K562 (cell line): ENCODE results near the gene ASS1. TPM values are rescaled to one million over a fixed set of nuclear protein-coding genes. Genes with fewer than 3 reads are reported as not detected.

Source experiments
- ATAC-seq: fragments of 200-7000 bp; cut with Tn5 transposase; 3 replicates; pipeline ENCODE4 v1.9.1; 2020; ENCODE audit warnings: moderate library complexity
- BruUV-seq: library from RNA; stranded (reverse); fragments of 400-500 nt; replicated peaks from 2 replicates; lab custom pipeline; 2021; lab: Mats Ljungman, UMichigan
- CTCF ChIA-PET: fragments of 300-600 bp; formaldehyde crosslinking; extraction: SDS; loops from one replicate; lab custom pipeline; 2021; ENCODE audit warnings: low intra/inter-chr PET ratio; lab: Yijun Ruan, JAX
- POLR2A ChIA-PET: fragments of 300-600, 350-650 bp; sonication (Branson Sonifier 250); formaldehyde crosslinking; extraction: SDS; loops from one replicate; lab custom pipeline; 2021; ENCODE audit warnings: antibody characterized with exemption, inconsistent platforms; lab: Yijun Ruan, JAX
- DNase-seq, 4 experiments: peaks; one replicate each; pipeline versions ENCODE4 v3.0.0 to v3.0.0-alpha.2; 2011 to 2018; ENCODE audit warnings: low spot score in 3 of 4, mixed read lengths in 3 of 4; ENCODE audit errors: extremely low read depth in 1 of 4
- FAIRE-seq: peaks from 2 replicates; lab custom pipeline; 2011; peaks lifted over from hg19 to GRCh38; lab: Jason Lieb, UNC
- H2AFZ ChIP-seq: 2 replicates; pipeline ENCODE4 v1.6.0; 2011; ENCODE audit warnings: low read depth, low read length, control low read depth, inconsistent platforms
- H3K27ac ChIP-seq: fragments of 200-600 bp; 3 replicates; pipeline ENCODE4 v1.8.0; 2011; ENCODE audit warnings: low read depth, mild to moderate bottlenecking, control low read depth, inconsistent platforms, low read length, moderate library complexity, mixed read lengths; ENCODE audit errors: extremely low read depth
- H3K27me3 ChIP-seq, 2 experiments: fragments of 300-600 bp in 1 of 2; 2 replicates in 1 of 2; 3 replicates in 1 of 2; pipeline versions ENCODE4 v1.6.0 to v1.8.0; 2011; ENCODE audit warnings: inconsistent platforms in 2 of 2, low read length in 2 of 2, mild to moderate bottlenecking in 1 of 2, mixed read lengths in 1 of 2, moderate library complexity in 1 of 2; ENCODE audit not compliant: control insufficient read depth in 2 of 2, insufficient read depth in 2 of 2
- H3K36me3 ChIP-seq: fragments of 300-600 bp; 3 replicates; pipeline ENCODE4 v1.8.0; 2011; ENCODE audit warnings: mild to moderate bottlenecking, low read length, inconsistent platforms; ENCODE audit not compliant: control insufficient read depth, insufficient read depth
- H3K4me1 ChIP-seq, 2 experiments: fragments of 200-600 bp in 1 of 2; replicated peaks in 1 of 2; 2 replicates in 1 of 2; 3 replicates in 1 of 2; pipeline versions ENCODE4 v1.5.1 to v1.8.0; 2011; ENCODE audit warnings: inconsistent platforms in 2 of 2, low read length in 2 of 2, mild to moderate bottlenecking in 1 of 2, mixed read lengths in 1 of 2, moderate library complexity in 1 of 2; ENCODE audit not compliant: control insufficient read depth in 2 of 2, insufficient read depth in 2 of 2
- H3K4me2 ChIP-seq: 2 replicates; pipeline ENCODE4 v1.6.1; 2011; ENCODE audit warnings: low read length, control low read depth, inconsistent platforms, mixed read lengths; ENCODE audit not compliant: insufficient read depth
- H3K4me3 ChIP-seq: fragments of 200-600 bp; sonication (generic), shearing (Covaris generic); 2 replicates; pipeline ENCODE4 v1.5.1; 2016; ENCODE audit warnings: control low read depth, inconsistent platforms
- H3K79me2 ChIP-seq: fragments of 200-600 bp; 3 replicates; pipeline ENCODE4 v1.8.0; 2011; ENCODE audit warnings: low read length, inconsistent platforms; ENCODE audit not compliant: control insufficient read depth, insufficient read depth
- H3K9ac ChIP-seq, 2 experiments: 2 replicates each; pipeline versions ENCODE4 v1.6.0 to v1.6.1; 2011; ENCODE audit warnings: low read depth in 2 of 2, low read length in 2 of 2, control low read depth in 1 of 2, inconsistent platforms in 1 of 2, mild to moderate bottlenecking in 1 of 2, mixed read lengths in 1 of 2; ENCODE audit not compliant: insufficient read depth in 1 of 2
- H3K9me1 ChIP-seq: one replicate; pipeline ENCODE4 v1.6.0; 2011; ENCODE audit warnings: inconsistent platforms, mild to moderate bottlenecking, low read length, moderate library complexity; ENCODE audit not compliant: control insufficient read depth, insufficient read depth
- H3K9me3 ChIP-seq: replicated peaks from 2 replicates; pipeline ENCODE4 v1.5.1; 2011; ENCODE audit warnings: low read depth, low read length, inconsistent platforms; ENCODE audit not compliant: control insufficient read depth, insufficient read depth
- H4K20me1 ChIP-seq: replicated peaks from 2 replicates; pipeline ENCODE4 v1.6.1; 2011; ENCODE audit warnings: low read length, inconsistent platforms, mixed read lengths; ENCODE audit not compliant: control insufficient read depth, insufficient read depth
- CBFA2T2 ChIP-seq: fragments of 450-650 bp; conservative IDR thresholded peaks from 2 replicates; pipeline ENCODE4 v1.6.1; 2017; ENCODE audit warnings: mild to moderate bottlenecking
- CBFA2T3 ChIP-seq: fragments of 450-650 bp; IDR thresholded peaks from 2 replicates; pipeline ENCODE4 v1.6.1; 2017
- CC2D1A ChIP-seq: fragments of 450-650 bp; IDR thresholded peaks from 2 replicates; pipeline ENCODE4 v1.6.1; 2017; ENCODE audit warnings: mild to moderate bottlenecking
- CHD2 ChIP-seq: IDR thresholded peaks from 2 replicates; pipeline ENCODE4 v1.6.1; 2011; ENCODE audit warnings: low read depth, low read length
- EGR1 ChIP-seq: fragments of 450-650 bp; conservative IDR thresholded peaks from 2 replicates; pipeline ENCODE4 v1.6.1; 2017; ENCODE audit warnings: mild to moderate bottlenecking
- HCFC1 ChIP-seq: IDR thresholded peaks from 2 replicates; pipeline ENCODE4 v1.6.1; 2012; ENCODE audit warnings: low read depth, low read length, improper control_type of control experiment
- JUN ChIP-seq, 2 experiments: sonication (generic) in 1 of 2; formaldehyde crosslinking in 1 of 2; IDR thresholded peaks; 2 replicates each; pipeline versions ENCODE4 v1.6.1 to v1.8.0; 2012 to 2022; ENCODE audit warnings: borderline replicate concordance in 2 of 2, mild to moderate bottlenecking in 2 of 2, improper control_type of control experiment in 1 of 2, low read depth in 1 of 2, low read length in 1 of 2, missing genetic modification reagents in 1 of 2
- KDM1A ChIP-seq, 2 experiments: fragments of 450-650 bp; IDR thresholded peaks; 2 replicates each; pipeline ENCODE4 v1.6.1; 2016; ENCODE audit warnings: mild to moderate bottlenecking in 2 of 2
- PHF21A ChIP-seq: fragments of 450-650 bp; IDR thresholded peaks from 2 replicates; pipeline ENCODE4 v1.6.1; 2017; ENCODE audit warnings: low read depth, borderline replicate concordance
- RCOR1 ChIP-seq, 2 experiments: IDR thresholded peaks; 2 replicates each; pipeline ENCODE4 v1.6.1; 2012; ENCODE audit warnings: low read depth in 2 of 2, low read length in 2 of 2, borderline replicate concordance in 1 of 2, improper control_type of control experiment in 1 of 2
- TRIM24 ChIP-seq, 2 experiments: fragments of 450-650 bp; IDR thresholded peaks; 2 replicates each; pipeline ENCODE4 v1.6.1; 2016
- WGBS: fragments of 100-300 bp; shearing (Covaris generic); methylation state at CpG from one replicate; pipeline ENCODE4 v1.1.6; 2016; ENCODE audit warnings: low coverage, mixed read lengths; ENCODE audit not compliant: insufficient coverage; ENCODE audit errors: missing lambda C conversion rate; 5-methylcytosine and 5-hydroxymethylcytosine counted together
- in situ Hi-C: fragments of 300-500 bp; cut with MboI; formaldehyde crosslinking; loops from 4 replicates; pipeline ENCODE4 v1.15.0; 2018; ENCODE audit warnings: inconsistent platforms, mixed read lengths
- intact Hi-C: fragments of 100-400 bp; cut with micrococcal nuclease; formaldehyde crosslinking; loops from 2 replicates; pipeline ENCODE4 v1.14.2; 2022
- polyA plus RNA-seq, 8 experiments: library from polyadenylated mRNA; depleted of rRNA in 4 of 8; stranded (reverse) in 5 of 8; unstranded in 3 of 8; fragments of >200 nt; fragmentation: Nextera tagmentation in 2 of 8; fragmentation: Illumina TruSeq in 1 of 8; extraction: Ambion mirVana in 2 of 8; extraction: Trizol in 1 of 8; gene quantifications; 2 replicates each; pipeline versions ENCODE4 v1.2.1 to v1.2.3, GENCODE V29; 2011 to 2014; ENCODE audit warnings: inconsistent platforms in 1 of 8, missing spikeins in 1 of 8
- total RNA-seq, 7 experiments: library from RNA; depleted of rRNA in 6 of 7; stranded (reverse); fragments of >200 nt in 6 of 7; fragmentation: Illumina TruSeq in 2 of 7; extraction: Trizol in 2 of 7; gene quantifications; 2 replicates each; pipeline versions ENCODE4 v1.2.1 to v1.2.3, GENCODE V29; 2011 to 2021; ENCODE audit warnings: low replicate concordance in 1 of 7
- TF ChIP-seq, protein P1 (sequence below), 2 experiments: fragments of 450-650 bp in 1 of 2; sonication (generic) in 1 of 2; formaldehyde crosslinking in 1 of 2; IDR thresholded peaks in 1 of 2; conservative IDR thresholded peaks in 1 of 2; 2 replicates each; pipeline versions ENCODE4 v1.6.1 to v1.8.1; 2016 to 2023; ENCODE audit warnings: mild to moderate bottlenecking in 2 of 2, moderate library complexity in 2 of 2, inconsistent platforms in 1 of 2, missing genetic modification reagents in 1 of 2
- TF ChIP-seq, protein P2 (sequence below): sonication (generic); formaldehyde crosslinking; IDR thresholded peaks from 2 replicates; pipeline ENCODE4 v1.8.0; 2022; ENCODE audit warnings: missing genetic modification reagents, mild to moderate bottlenecking, moderate library complexity, borderline replicate concordance
- TF ChIP-seq, protein P3 (sequence below): sonication (generic); formaldehyde crosslinking; IDR thresholded peaks from 2 replicates; pipeline ENCODE4 v1.8.1; 2022; ENCODE audit warnings: missing genetic modification reagents
- TF ChIP-seq, protein P4 (sequence below): fragments of 450-650 bp; IDR thresholded peaks from 2 replicates; pipeline ENCODE4 v1.6.1; 2018; ENCODE audit not compliant: partially characterized antibody

Gene ASS1
- total and polyA plus RNA-seq, 9 of the 15 experiments (the other 6 are each of a cell fraction or from before 2014, with no cell fraction given): 1.5 to 5.7 (median 3.7) TPM

DNA sequence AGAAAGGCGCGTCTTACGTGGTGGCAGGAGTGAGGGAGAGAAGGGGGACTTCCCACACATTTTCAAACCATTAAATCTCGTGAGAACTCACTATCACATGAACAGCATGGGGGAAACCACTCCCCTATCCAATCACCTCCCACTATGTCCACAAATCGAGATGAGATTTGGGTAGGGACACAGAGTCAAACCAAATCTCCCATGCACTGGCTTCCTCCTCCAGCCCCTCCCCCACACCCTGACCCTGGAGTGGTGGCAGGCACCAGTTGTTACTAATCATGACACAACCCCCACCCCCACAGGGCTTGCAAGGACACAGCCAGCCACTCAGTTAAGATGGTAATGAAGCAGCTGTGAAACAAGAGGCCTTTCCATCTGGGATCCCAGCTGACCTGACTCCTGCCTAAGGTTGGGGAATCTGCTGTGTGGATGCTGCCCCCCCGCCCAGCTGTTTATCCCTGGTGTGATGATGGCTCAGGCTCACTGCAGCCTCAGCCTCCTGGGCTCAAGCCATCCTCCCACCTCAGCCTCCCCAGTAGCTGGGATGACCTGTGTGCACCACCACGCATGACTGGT, 77.6 kb downstream of the ASS1 start:
- intact Hi-C loops (no loop called here), in situ Hi-C loops (no loop called here)
- Histone ChIP-seq H3K4me1 (peaks cover 0 to 30% of the 10 kb centered on the region in 2 experiments; a peak in 3 of 5 replicates), H3K9ac (no peak overlapping the region), H3K27ac (no peak overlapping the region), H3K4me3 (no peak overlapping the region), H3K4me2 (no peak overlapping the region), H3K9me1 (no peaks in the 10 kb centered on the region), H4K20me1 (no peaks in the 10 kb centered on the region), H3K36me3 (no peaks in the 10 kb centered on the region), H3K79me2 (no peaks in the 10 kb centered on the region), H2AFZ (no peak overlapping the region), H3K9me3 (no peaks in the 10 kb centered on the region), H3K27me3 (no peaks in the 10 kb centered on the region)
- no TSS peak for BruUV-seq
- peak; percentile 66 for FAIRE-seq
- DNase-seq: peak; percentile 37 to 55 (median 45)
- POLR2A ChIA-PET: no interaction called here
- peak; percentile 51 for ATAC-seq
- CTCF ChIA-PET: no interaction called here
- 51% methylated on average over 7 of the region's 7 CpGs for WGBS
- TF ChIP-seq PHF21A (no peak), CBFA2T2 (peak; percentile 58), EGR1 (peak; percentile 71), HCFC1 (no peak), CHD2 (peak; percentile 28; the same call in 1 of the 2 replicates), TRIM24 (IDR thresholded peaks at IDR 0.05) (peak; percentile 69 to 73), JUN (IDR thresholded peaks at IDR 0.05; ENCODE audit: borderline replicate concordance, low read depth, low read length) (0 out of 2 replicates have a peak, but pooled peaks have one; percentile 7), JUN (CRISPR knock-in tag; IDR thresholded peaks at IDR 0.05; ENCODE audit: borderline replicate concordance) (no peak), CBFA2T3 (peak; percentile 64), RCOR1 (IDR thresholded peaks at IDR 0.05; ENCODE audit: borderline replicate concordance in 1 of 2, low read depth in 2 of 2, low read length in 2 of 2) (peak in 1 of 2 experiments; percentile 59; a peak in 1 of 4 replicates), CC2D1A (peak; percentile 78), KDM1A (IDR thresholded peaks at IDR 0.05) (peak; percentile 28 to 39; a peak in 2 of 4 replicates)
- TF ChIP-seq, protein P1, sequence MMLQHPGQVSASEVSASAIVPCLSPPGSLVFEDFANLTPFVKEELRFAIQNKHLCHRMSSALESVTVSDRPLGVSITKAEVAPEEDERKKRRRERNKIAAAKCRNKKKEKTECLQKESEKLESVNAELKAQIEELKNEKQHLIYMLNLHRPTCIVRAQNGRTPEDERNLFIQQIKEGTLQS (IDR thresholded peaks at IDR 0.05): 0 out of 2 replicates have a peak, but pooled peaks have one; percentile 19
- TF ChIP-seq, protein P1 (CRISPR knock-in tag; conservative IDR thresholded peaks at IDR 0.05): no peak
- TF ChIP-seq, protein P2, sequence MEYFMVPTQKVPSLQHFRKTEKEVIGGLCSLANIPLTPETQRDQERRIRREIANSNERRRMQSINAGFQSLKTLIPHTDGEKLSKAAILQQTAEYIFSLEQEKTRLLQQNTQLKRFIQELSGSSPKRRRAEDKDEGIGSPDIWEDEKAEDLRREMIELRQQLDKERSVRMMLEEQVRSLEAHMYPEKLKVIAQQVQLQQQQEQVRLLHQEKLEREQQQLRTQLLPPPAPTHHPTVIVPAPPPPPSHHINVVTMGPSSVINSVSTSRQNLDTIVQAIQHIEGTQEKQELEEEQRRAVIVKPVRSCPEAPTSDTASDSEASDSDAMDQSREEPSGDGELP (CRISPR knock-in tag): peak; percentile 45; the same call in 1 of the 2 replicates
- TF ChIP-seq, protein P3, sequence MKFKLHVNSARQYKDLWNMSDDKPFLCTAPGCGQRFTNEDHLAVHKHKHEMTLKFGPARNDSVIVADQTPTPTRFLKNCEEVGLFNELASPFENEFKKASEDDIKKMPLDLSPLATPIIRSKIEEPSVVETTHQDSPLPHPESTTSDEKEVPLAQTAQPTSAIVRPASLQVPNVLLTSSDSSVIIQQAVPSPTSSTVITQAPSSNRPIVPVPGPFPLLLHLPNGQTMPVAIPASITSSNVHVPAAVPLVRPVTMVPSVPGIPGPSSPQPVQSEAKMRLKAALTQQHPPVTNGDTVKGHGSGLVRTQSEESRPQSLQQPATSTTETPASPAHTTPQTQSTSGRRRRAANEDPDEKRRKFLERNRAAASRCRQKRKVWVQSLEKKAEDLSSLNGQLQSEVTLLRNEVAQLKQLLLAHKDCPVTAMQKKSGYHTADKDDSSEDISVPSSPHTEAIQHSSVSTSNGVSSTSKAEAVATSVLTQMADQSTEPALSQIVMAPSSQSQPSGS (CRISPR knock-in tag): no peak
- TF ChIP-seq, protein P4, sequence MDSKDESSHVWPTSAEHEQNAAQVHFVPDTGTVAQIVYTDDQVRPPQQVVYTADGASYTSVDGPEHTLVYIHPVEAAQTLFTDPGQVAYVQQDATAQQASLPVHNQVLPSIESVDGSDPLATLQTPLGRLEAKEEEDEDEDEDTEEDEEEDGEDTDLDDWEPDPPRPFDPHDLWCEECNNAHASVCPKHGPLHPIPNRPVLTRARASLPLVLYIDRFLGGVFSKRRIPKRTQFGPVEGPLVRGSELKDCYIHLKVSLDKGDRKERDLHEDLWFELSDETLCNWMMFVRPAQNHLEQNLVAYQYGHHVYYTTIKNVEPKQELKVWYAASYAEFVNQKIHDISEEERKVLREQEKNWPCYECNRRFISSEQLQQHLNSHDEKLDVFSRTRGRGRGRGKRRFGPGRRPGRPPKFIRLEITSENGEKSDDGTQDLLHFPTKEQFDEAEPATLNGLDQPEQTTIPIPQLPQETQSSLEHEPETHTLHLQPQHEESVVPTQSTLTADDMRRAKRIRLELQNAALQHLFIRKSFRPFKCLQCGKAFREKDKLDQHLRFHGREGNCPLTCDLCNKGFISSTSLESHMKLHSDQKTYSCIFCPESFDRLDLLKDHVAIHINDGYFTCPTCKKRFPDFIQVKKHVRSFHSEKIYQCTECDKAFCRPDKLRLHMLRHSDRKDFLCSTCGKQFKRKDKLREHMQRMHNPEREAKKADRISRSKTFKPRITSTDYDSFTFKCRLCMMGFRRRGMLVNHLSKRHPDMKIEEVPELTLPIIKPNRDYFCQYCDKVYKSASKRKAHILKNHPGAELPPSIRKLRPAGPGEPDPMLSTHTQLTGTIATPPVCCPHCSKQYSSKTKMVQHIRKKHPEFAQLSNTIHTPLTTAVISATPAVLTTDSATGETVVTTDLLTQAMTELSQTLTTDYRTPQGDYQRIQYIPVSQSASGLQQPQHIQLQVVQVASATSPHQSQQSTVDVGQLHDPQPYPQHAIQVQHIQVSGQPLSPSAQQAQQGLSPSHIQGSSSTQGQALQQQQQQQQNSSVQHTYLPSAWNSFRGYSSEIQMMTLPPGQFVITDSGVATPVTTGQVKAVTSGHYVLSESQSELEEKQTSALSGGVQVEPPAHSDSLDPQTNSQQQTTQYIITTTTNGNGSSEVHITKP: peak; percentile 10
